UCSD-AML1 (cell line): ENCODE measurements around the gene ATG14.
"Not testable (repeated sequence)": the region's sequence is repeated elsewhere in the genome, so short reads cannot be mapped to it uniquely, and the experiment has no call there.

ENCODE experiments used
- DNase-seq: peaks from one replicate; lab custom pipeline; 2025; ENCODE audit not compliant: unreplicated experiment; lab: John Stamatoyannopoulos, UW

Gene ATG14

GRCh38 chr14:55411426-55412389 is at the start of gene ATG14:
Gene ATG14 (minus strand): TSS chr14:55411830. CDS start chr14:55411822, 8 bp downstream.
- DNase-seq: peak; percentile 84

- no peak for DNase-seq
Measured at GRCh38 chr14:55458800-55459515, 47.3 kb upstream of the ATG14 start.

- no peak for DNase-seq
Measured at GRCh38 chr14:55457496-55457895, 45.9 kb upstream of the ATG14 start.

- DNase-seq: not testable (repeated sequence)
Measured at GRCh38 chr14:55456411-55456810, 44.8 kb upstream of the ATG14 start.

- DNase-seq: no peak
Measured at GRCh38 chr14:55454264-55455002, 42.8 kb upstream of the ATG14 start.

- no peak for DNase-seq
Measured at GRCh38 chr14:55451950-55452349, 40.3 kb upstream of the ATG14 start.

- no peak for DNase-seq
Measured at GRCh38 chr14:55451398-55451797, 39.8 kb upstream of the ATG14 start.

- no peak for DNase-seq
Measured at GRCh38 chr14:55450987-55451386, 39.4 kb upstream of the ATG14 start.

- no peak for DNase-seq
Measured at GRCh38 chr14:55450539-55450938, 38.9 kb upstream of the ATG14 start.

GRCh38 chr14:55450124-55450523 is 38.5 kb upstream of the ATG14 start:
- DNase-seq: no peak

- no peak for DNase-seq
Measured at GRCh38 chr14:55449116-55449515, 37.5 kb upstream of the ATG14 start.

- no peak for DNase-seq
Measured at GRCh38 chr14:55448141-55448614, 36.5 kb upstream of the ATG14 start.

- DNase-seq: no peak
Measured at GRCh38 chr14:55446833-55447232, 35.2 kb upstream of the ATG14 start.

GRCh38 chr14:55446127-55446736 is 34.6 kb upstream of the ATG14 start:
- no peak for DNase-seq

- DNase-seq: no peak
Measured at GRCh38 chr14:55441286-55441685, 29.7 kb upstream of the ATG14 start.

GRCh38 chr14:55440385-55440784 is 28.8 kb upstream of the ATG14 start, which contains the start of gene TBPL2:
Gene TBPL2 (minus strand): TSS chr14:55440616. CDS start chr14:55440449, 167 bp downstream.
- no peak for DNase-seq

GRCh38 chr14:55438066-55438683 is 26.5 kb upstream of the ATG14 start:
- no peak for DNase-seq

- DNase-seq: no peak
Measured at GRCh38 chr14:55436931-55437330, 25.3 kb upstream of the ATG14 start.

- no peak for DNase-seq
Measured at GRCh38 chr14:55436519-55436918, 24.9 kb upstream of the ATG14 start.

GRCh38 chr14:55434805-55435174 is 23.2 kb upstream of the ATG14 start:
- DNase-seq: no peak
